IMR-90 (cell line): ENCODE results near the gene APBB1IP.

Experiments used
- CEBPB ChIP-seq: IDR thresholded peaks from 2 replicates; pipeline ENCODE4 v1.6.1; 2012; ENCODE audit warnings: low read depth, low read length, improper control_type of control experiment
- CHD1 ChIP-seq: IDR thresholded peaks from 2 replicates; pipeline ENCODE4 v1.6.1; 2012; ENCODE audit warnings: low read depth, low read length, improper control_type of control experiment
- CTCF ChIP-seq: conservative IDR thresholded peaks from 2 replicates; pipeline ENCODE4 v1.5.1; 2012; ENCODE audit warnings: mild to moderate bottlenecking, low read depth, low read length, improper control_type of control experiment
- ELK1 ChIP-seq: fragments of 150-350 bp; IDR thresholded peaks from 2 replicates; pipeline ENCODE4 v1.6.1; 2016; ENCODE audit warnings: low read depth, mild to moderate bottlenecking, low read length, moderate library complexity, borderline replicate concordance
- MAFK ChIP-seq: IDR thresholded peaks from 2 replicates; pipeline ENCODE4 v1.6.1; 2012; ENCODE audit warnings: low read depth, low read length, improper control_type of control experiment
- MAZ ChIP-seq: IDR thresholded peaks from 2 replicates; pipeline ENCODE4 v1.6.1; 2012; ENCODE audit warnings: low read depth, mild to moderate bottlenecking, low read length, improper control_type of control experiment, moderate library complexity, borderline replicate concordance
- POLR2A ChIP-seq: IDR thresholded peaks from 2 replicates; pipeline ENCODE4 v1.6.1; 2012; ENCODE audit warnings: mild to moderate bottlenecking, low read depth, low read length
- RAD21 ChIP-seq: IDR thresholded peaks from 2 replicates; pipeline ENCODE4 v1.6.1; 2012; ENCODE audit warnings: low read length, improper control_type of control experiment
- RCOR1 ChIP-seq: IDR thresholded peaks from 2 replicates; pipeline ENCODE4 v1.6.1; 2012; ENCODE audit warnings: mild to moderate bottlenecking, low read length, improper control_type of control experiment; ENCODE audit not compliant: insufficient replicate concordance
- RFX5 ChIP-seq: IDR thresholded peaks from 2 replicates; pipeline ENCODE4 v1.8.0; 2012; ENCODE audit warnings: low read depth, mild to moderate bottlenecking, low read length, moderate library complexity
- SMC3 ChIP-seq: fragments of 150-350 bp; IDR thresholded peaks from 2 replicates; pipeline ENCODE4 v1.6.1; 2016; ENCODE audit warnings: low read depth, mild to moderate bottlenecking, antibody characterized with exemption, low read length, moderate library complexity
- USF2 ChIP-seq: fragments of 150-350 bp; IDR thresholded peaks from 2 replicates; pipeline ENCODE4 v1.6.1; 2017; ENCODE audit warnings: mild to moderate bottlenecking, antibody characterized with exemption, low read length, low read depth

- TF ChIP-seq RAD21 (no peak), CTCF (no peak), MAFK (no peak), RFX5 (no peak), POLR2A (no peak), SMC3 (no peak), ELK1 (no peak), RCOR1 (no peak), USF2 (no peak), CEBPB (no peak), CHD1 (no peak), MAZ (no peak)
These were observed 18.9 kb downstream of the APBB1IP start for GRCh38 chr10:26457088-26457487.
